ENCODE measurements around the gene FAAP20.

The FAAP20 gene

GRCh38 chr1:2193514-2194281 is 874 bp downstream of the FAAP20 start:
- peak overlapping the region; percentile 61 for H3K4me3 ChIP-seq (ENCODE audit: low read depth, low read length)
- H3K36me3 ChIP-seq (ENCODE audit: control insufficient read depth in 2 of 2, insufficient read depth in 1 of 2, low read length in 2 of 2) = peaks cover 0 to 26% of the 10 kb centered on the region in 2 experiments; a peak in 2 of 3 replicates
- H3K4me1 ChIP-seq (ENCODE audit: control insufficient read depth, insufficient read depth, low read length) = no peaks in the 10 kb centered on the region
- TF ChIP-seq HIC1 (tag by site-specific recombination; IDR thresholded peaks at IDR 0.05) (peak; percentile 37; the same call in 1 of the 2 replicates), ZNF560 (tag by site-specific recombination; IDR thresholded peaks at IDR 0.05; ENCODE audit: borderline replicate concordance) (no peak), ZNF10 (tag by site-specific recombination; IDR thresholded peaks at IDR 0.05) (no peak), RBAK (tag by site-specific recombination; IDR thresholded peaks at IDR 0.05) (no peak), ZNF558 (tag by site-specific recombination; IDR thresholded peaks at IDR 0.05) (no peak), ZNF530 (tag by site-specific recombination; IDR thresholded peaks at IDR 0.05; ENCODE audit: low read depth) (no peak), PATZ1 (tag by site-specific recombination; IDR thresholded peaks at IDR 0.05) (0 out of 2 replicates have a peak, but pooled peaks have one; percentile 20)
- peak overlapping the region; percentile 63 for H3K27ac ChIP-seq (ENCODE audit: extremely low read depth, low read depth, low read length)
- no peaks in the 10 kb centered on the region for H3K9me3 ChIP-seq (ENCODE audit: control insufficient read depth, insufficient read depth, low read depth, low read length)
- ChIA-PET POLR2A (interaction anchor here (1.0 to 2.1 kb wide), 4 partner anchors 18 to 198 kb away, joined by 4 to 13 read pairs (median 6); partner anchors contain the start of genes MORN1 and RER1), CTCF (interaction anchor here (0.6 kb wide), 1 partner anchor 153 kb away, joined by 5 read pairs; no protein-coding TSS in a partner anchor)

- TF ChIP-seq ZBTB8A (tag by site-specific recombination; IDR thresholded peaks at IDR 0.05) = peak; percentile 43; the same call in 1 of the 2 replicates
- no peak for TF ChIP-seq GLIS2 (tag by site-specific recombination; IDR thresholded peaks at IDR 0.05)
- peak; percentile 87 for TF ChIP-seq ZNF121 (tag by site-specific recombination; IDR thresholded peaks at IDR 0.05)
- peak; percentile 24; the same call in 1 of the 2 replicates for TF ChIP-seq ZBTB6 (tag by site-specific recombination; IDR thresholded peaks at IDR 0.05)
- TF ChIP-seq KLF1 (tag by site-specific recombination; IDR thresholded peaks at IDR 0.05) = no peak
- 0 out of 2 replicates have a peak, but pooled peaks have one; percentile 20 for TF ChIP-seq ZNF10 (tag by site-specific recombination; IDR thresholded peaks at IDR 0.05)
- peak; percentile 31; the same call in 1 of the 2 replicates for TF ChIP-seq KLF8 (tag by site-specific recombination; IDR thresholded peaks at IDR 0.05)
- H3K4me1 ChIP-seq (ENCODE audit: control insufficient read depth, insufficient read depth, low read length) = no peaks in the 10 kb centered on the region
- peaks cover 0 to 33% of the 10 kb centered on the region in 2 experiments; a peak in 2 of 3 replicates for H3K36me3 ChIP-seq (ENCODE audit: control insufficient read depth in 2 of 2, insufficient read depth in 1 of 2, low read length in 2 of 2)
- POLR2A ChIA-PET = no interaction called here
- H3K27ac ChIP-seq (ENCODE audit: extremely low read depth, low read depth, low read length) = no peak overlapping the region
- no peak overlapping the region for H3K4me3 ChIP-seq (ENCODE audit: low read depth, low read length)
- CTCF ChIA-PET = interaction anchor here (0.6 to 1.8 kb wide), 5 partner anchors 18 to 189 kb away, joined by 3 to 6 read pairs (median 5); no protein-coding TSS in a partner anchor
- H3K9me3 ChIP-seq (ENCODE audit: control insufficient read depth, insufficient read depth, low read depth, low read length) = no peaks in the 10 kb centered on the region
Observed at GRCh38 chr1:2192031-2192995, 2.3 kb downstream of the FAAP20 start.
